Ishikawa (cell line): ENCODE results near the gene TOMM20.

Source experiments
- CEBPB ChIP-seq: IDR thresholded peaks from 2 replicates; pipeline ENCODE4 v1.6.1; 2012
- CREB1 ChIP-seq: IDR thresholded peaks from 2 replicates; pipeline ENCODE4 v1.6.1; 2012; ENCODE audit warnings: low read depth
- EGR1 ChIP-seq: IDR thresholded peaks from 2 replicates; pipeline ENCODE4 v1.6.1; 2012
- EP300 ChIP-seq: IDR thresholded peaks from 2 replicates; pipeline ENCODE4 v1.6.1; 2012; ENCODE audit warnings: borderline replicate concordance
- FOXM1 ChIP-seq: IDR thresholded peaks from 2 replicates; pipeline ENCODE4 v1.6.1; 2012; ENCODE audit warnings: low read depth, borderline replicate concordance
- NFIC ChIP-seq: IDR thresholded peaks from 2 replicates; pipeline ENCODE4 v1.6.1; 2012
- RAD21 ChIP-seq: IDR thresholded peaks from 2 replicates; pipeline ENCODE4 v1.6.1; 2012; ENCODE audit warnings: low read depth
- TAF1 ChIP-seq: IDR thresholded peaks from 2 replicates; pipeline ENCODE4 v1.6.1; 2012; ENCODE audit warnings: low read depth, mild to moderate bottlenecking
- TCF12 ChIP-seq: IDR thresholded peaks from 2 replicates; pipeline ENCODE4 v1.6.1; 2012; ENCODE audit warnings: low read depth
- TEAD4 ChIP-seq: IDR thresholded peaks from 2 replicates; pipeline ENCODE4 v1.6.1; 2012
- YY1 ChIP-seq: IDR thresholded peaks from 2 replicates; pipeline ENCODE4 v1.6.1; 2012; ENCODE audit warnings: low read depth
- ZBTB7A ChIP-seq: IDR thresholded peaks from 2 replicates; pipeline ENCODE4 v1.6.1; 2012; ENCODE audit warnings: low read depth
- TF ChIP-seq, protein P1 (sequence below): IDR thresholded peaks from 2 replicates; pipeline ENCODE4 v1.6.1; 2012; ENCODE audit warnings: low read depth, mild to moderate bottlenecking
- TF ChIP-seq, protein P2 (sequence below): IDR thresholded peaks from 2 replicates; pipeline ENCODE4 v1.6.1; 2012
- TF ChIP-seq, protein P3 (sequence below): IDR thresholded peaks from 2 replicates; pipeline ENCODE4 v1.6.1; 2012

Gene TOMM20

DNA sequence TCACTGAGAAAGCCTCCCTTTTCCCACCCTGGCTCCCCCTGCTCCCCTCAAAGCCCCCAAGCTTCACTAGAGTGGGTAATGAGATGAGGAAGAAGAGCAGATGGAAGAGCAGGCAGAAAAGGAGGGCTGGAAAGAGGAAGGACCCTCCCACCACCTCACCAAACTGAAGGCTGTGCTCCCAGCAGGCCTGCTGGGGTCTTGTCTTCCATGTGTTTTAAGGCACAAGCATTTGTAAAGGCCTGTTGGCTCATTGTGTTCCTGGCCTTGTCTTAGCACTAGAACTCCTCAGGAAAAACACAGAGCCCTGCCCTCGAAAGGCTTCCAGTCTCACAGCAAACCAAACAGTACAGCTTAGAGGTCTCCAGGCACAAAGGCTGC lies 51.5 kb downstream of the TOMM20 start:
- TF ChIP-seq, protein P1, sequence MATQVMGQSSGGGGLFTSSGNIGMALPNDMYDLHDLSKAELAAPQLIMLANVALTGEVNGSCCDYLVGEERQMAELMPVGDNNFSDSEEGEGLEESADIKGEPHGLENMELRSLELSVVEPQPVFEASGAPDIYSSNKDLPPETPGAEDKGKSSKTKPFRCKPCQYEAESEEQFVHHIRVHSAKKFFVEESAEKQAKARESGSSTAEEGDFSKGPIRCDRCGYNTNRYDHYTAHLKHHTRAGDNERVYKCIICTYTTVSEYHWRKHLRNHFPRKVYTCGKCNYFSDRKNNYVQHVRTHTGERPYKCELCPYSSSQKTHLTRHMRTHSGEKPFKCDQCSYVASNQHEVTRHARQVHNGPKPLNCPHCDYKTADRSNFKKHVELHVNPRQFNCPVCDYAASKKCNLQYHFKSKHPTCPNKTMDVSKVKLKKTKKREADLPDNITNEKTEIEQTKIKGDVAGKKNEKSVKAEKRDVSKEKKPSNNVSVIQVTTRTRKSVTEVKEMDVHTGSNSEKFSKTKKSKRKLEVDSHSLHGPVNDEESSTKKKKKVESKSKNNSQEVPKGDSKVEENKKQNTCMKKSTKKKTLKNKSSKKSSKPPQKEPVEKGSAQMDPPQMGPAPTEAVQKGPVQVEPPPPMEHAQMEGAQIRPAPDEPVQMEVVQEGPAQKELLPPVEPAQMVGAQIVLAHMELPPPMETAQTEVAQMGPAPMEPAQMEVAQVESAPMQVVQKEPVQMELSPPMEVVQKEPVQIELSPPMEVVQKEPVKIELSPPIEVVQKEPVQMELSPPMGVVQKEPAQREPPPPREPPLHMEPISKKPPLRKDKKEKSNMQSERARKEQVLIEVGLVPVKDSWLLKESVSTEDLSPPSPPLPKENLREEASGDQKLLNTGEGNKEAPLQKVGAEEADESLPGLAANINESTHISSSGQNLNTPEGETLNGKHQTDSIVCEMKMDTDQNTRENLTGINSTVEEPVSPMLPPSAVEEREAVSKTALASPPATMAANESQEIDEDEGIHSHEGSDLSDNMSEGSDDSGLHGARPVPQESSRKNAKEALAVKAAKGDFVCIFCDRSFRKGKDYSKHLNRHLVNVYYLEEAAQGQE: no peak
- no peak for TF ChIP-seq TEAD4
- no peak for TF ChIP-seq ZBTB7A
- no peak for TF ChIP-seq EGR1
- TF ChIP-seq, protein P2, sequence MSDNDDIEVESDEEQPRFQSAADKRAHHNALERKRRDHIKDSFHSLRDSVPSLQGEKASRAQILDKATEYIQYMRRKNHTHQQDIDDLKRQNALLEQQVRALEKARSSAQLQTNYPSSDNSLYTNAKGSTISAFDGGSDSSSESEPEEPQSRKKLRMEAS: no peak
- TF ChIP-seq CREB1: no peak
- TF ChIP-seq FOXM1: no peak
- TF ChIP-seq YY1: no peak
- TF ChIP-seq, protein P3, sequence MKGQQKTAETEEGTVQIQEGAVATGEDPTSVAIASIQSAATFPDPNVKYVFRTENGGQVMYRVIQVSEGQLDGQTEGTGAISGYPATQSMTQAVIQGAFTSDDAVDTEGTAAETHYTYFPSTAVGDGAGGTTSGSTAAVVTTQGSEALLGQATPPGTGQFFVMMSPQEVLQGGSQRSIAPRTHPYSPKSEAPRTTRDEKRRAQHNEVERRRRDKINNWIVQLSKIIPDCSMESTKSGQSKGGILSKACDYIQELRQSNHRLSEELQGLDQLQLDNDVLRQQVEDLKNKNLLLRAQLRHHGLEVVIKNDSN: no peak
- TF ChIP-seq CEBPB: no peak
- TF ChIP-seq NFIC: no peak
- no peak for TF ChIP-seq TAF1
- TF ChIP-seq RAD21: no peak
- TF ChIP-seq EP300: no peak
- no peak for TF ChIP-seq TCF12

DNA sequence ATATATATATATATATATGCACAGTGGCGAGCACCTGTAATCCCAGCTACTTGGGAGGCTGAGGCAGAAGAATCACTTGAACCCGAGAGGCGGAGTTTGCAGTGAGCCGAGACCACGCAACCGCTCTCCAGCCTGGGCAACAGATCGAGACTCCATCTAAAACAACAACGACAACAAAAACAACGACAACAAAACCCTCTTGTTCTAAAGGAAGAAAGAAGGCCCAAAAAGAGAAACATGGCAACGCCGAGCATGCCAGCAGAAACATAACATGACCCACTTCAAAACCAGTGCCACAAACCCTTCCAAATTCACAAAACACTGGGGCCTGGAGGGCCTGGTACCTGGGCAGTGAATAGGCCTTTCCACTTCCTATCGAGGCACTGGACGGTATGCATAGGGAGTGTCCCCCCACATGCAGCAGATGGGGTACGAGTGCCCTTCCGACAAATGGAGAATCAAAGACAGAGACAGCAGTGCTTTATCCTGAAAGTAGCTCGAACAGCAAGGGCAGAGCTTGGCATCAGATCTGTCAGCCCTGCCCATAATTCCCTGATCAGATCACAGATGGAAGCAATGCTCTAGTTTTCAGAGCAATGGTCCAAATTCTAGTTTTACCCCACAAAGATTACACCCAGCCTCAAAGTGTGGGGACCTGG lies 52.0 kb downstream of the TOMM20 start:
- TF ChIP-seq FOXM1 (no peak), ZBTB7A (no peak), EGR1 (no peak), TAF1 (no peak), YY1 (no peak), TEAD4 (no peak), CEBPB (no peak), EP300 (no peak), NFIC (no peak), CREB1 (no peak)
- TF ChIP-seq, protein P1: no peak
- TF ChIP-seq, protein P2: no peak

DNA sequence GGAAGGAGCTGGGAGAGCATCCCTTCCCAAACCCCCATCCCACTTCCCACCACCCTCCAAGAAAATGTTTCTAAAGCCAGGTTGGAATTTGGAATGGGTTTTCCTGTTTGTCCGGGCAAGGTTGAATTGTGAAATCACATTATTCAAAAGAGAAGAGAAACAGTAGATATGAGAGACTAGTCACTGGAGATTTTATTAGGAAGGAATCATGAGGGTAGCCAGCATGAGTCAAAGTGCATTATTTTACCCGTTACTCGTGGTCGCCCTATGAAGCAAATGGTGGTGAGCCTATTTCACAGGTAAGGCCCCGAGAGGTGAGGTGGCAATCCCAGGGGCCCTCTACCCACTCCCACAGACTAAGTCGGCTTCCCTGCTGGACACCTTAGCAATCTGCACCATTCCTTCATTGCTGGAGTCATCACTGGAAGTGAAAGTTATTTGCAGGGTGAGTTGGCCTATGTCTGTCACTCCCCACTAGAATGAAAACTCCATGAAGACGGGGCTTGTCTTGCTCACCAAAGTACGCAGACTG lies 52.8 kb downstream of the TOMM20 start:
- no peak for TF ChIP-seq TAF1
- TF ChIP-seq RAD21: no peak
- no peak for TF ChIP-seq ZBTB7A
- TF ChIP-seq EP300: no peak
- TF ChIP-seq, protein P3: no peak
- no peak for TF ChIP-seq NFIC
- no peak for TF ChIP-seq TCF12
- TF ChIP-seq FOXM1: no peak
- TF ChIP-seq, protein P2: no peak
- TF ChIP-seq, protein P1: no peak
- TF ChIP-seq CREB1: no peak
- TF ChIP-seq CEBPB: no peak
- TF ChIP-seq YY1: no peak
- no peak for TF ChIP-seq EGR1
- no peak for TF ChIP-seq TEAD4

DNA sequence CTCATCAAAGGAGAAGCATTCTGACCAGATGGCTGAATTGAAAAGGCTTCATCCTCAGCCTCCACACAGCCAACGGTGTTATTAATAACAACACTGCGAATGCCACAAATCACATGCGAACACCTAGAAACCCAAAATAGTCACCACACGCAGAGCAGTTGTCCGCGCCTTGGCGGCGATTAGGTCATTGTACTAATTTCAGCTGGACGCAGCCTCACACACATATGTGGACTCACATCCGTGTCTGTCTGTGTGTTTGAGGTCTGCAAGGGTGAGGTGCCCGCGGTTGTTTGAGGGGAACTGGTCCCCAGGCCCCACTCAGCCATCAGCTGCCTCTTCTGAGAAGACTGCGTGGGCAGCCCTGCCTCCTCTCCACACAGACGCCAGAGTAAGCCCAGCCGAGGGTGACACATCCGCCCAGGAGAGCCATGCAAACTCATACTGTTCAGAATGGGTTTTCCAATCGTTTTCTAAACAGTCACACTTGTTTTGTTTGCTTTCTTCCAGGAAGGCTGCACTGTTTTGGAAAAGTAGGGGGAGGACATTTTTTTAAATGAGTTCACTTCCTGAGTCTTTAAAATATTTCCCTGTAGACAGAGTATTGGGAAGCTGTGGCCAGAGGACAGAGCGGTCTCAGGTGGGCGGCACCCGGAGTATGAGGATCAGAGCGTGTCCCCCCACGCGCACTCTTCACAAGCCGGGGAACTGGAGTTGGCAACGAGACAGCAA lies 53.4 kb downstream of the TOMM20 start:
- TF ChIP-seq FOXM1 (no peak), TEAD4 (no peak), NFIC (no peak), CEBPB (no peak)
- TF ChIP-seq, protein P2: no peak
- TF ChIP-seq, protein P3: no peak
